ENCODE data around the gene LRRC51.

- TF ChIP-seq CTCF (conservative IDR thresholded peaks at IDR 0.05) (no peak), EZH2 (IDR thresholded peaks at IDR 0.05; ENCODE audit: low read depth) (no peak)
Observed at GRCh38 chr11:72085621-72086351, 5.1 kb downstream of the LRRC51 start.

Data from PC-9 (cell line).